NCI-H128 (cell line): Measurements from ENCODE around the gene C16orf74.

Source experiments
- DNase-seq: peaks from one replicate; lab custom pipeline; 2025; ENCODE audit not compliant: unreplicated experiment; lab: John Stamatoyannopoulos, UW

The C16orf74 gene

GRCh38 chr16:85658504-85659326, 92.2 kb downstream of the C16orf74 start:
- no peak for DNase-seq

GRCh38 chr16:85657996-85658395, 92.9 kb downstream of the C16orf74 start:
- no peak for DNase-seq
